ENCODE results near the gene TP63. TPM values are rescaled to one million over a fixed set of nuclear protein-coding genes. Genes with fewer than 3 reads are reported as not detected.

The TP63 gene
- total and polyA plus RNA-seq, 2 donors (not counting 3 experiments of a cell fraction or from before 2014, with no cell fraction given): not detected

GRCh38 chr3:189900578-189900977 lies 269.4 kb downstream of the TP63 start:
- H3K27me3 ChIP-seq (ENCODE audit: control insufficient read depth in 2 of 2, insufficient read depth in 2 of 2, low read length in 2 of 2): no peaks in the 10 kb centered on the region
- H3K4me1 ChIP-seq (ENCODE audit: control insufficient read depth, extremely low read depth, insufficient read depth, low read length): peaks cover 12% of the 10 kb centered on the region
- H3K9me1 ChIP-seq (replicated peaks; ENCODE audit: control insufficient read depth, extremely low read depth, insufficient read depth, low read length): no peaks in the 10 kb centered on the region
- ChIA-PET POLR2A (no interaction called here), CTCF (no interaction called here)
- no peak overlapping the region for H2AFZ ChIP-seq (ENCODE audit: low read depth, low read length)
- dilution Hi-C loops (cut with MboI; ENCODE audit: extremely low pct_ligation_motif_present, low sequenced_read_pairs): no loop called here
- no peaks in the 10 kb centered on the region for H3K9me3 ChIP-seq (replicated peaks; ENCODE audit: control insufficient read depth, insufficient read depth, low read length)
- BruUV-seq (replicated peaks): no TSS peak
- H3K79me2 ChIP-seq (ENCODE audit: control insufficient read depth, insufficient read depth, low read length): no peaks in the 10 kb centered on the region
- FAIRE-seq (no peak), DNase-seq (ENCODE audit: low read depth, low spot score) (no peak)
- no peaks in the 10 kb centered on the region for H4K20me1 ChIP-seq (replicated peaks; ENCODE audit: control insufficient read depth, extremely low read depth, insufficient read depth, low read length)
- no peak overlapping the region for H3K9ac ChIP-seq (replicated peaks; ENCODE audit: extremely low read depth, insufficient read depth, low read length)
- TF ChIP-seq POLR2AphosphoS5 (IDR thresholded peaks at IDR 0.05; ENCODE audit: insufficient read depth, low read depth, low read length): no peak
- TF ChIP-seq POLR2A (IDR thresholded peaks at IDR 0.05; ENCODE audit: low read depth, low read length): no peak
- no peak for TF ChIP-seq EZH2 (IDR thresholded peaks at IDR 0.05; ENCODE audit: borderline replicate concordance, low read depth, low read length, severe bottlenecking)
- no peaks in the 10 kb centered on the region for H3K36me3 ChIP-seq (ENCODE audit: control insufficient read depth in 2 of 2, extremely low read depth in 1 of 2, insufficient read depth in 2 of 2, low read length in 2 of 2)
- no peak overlapping the region for H3K4me2 ChIP-seq (ENCODE audit: insufficient read depth, low read length)
- intact Hi-C loops (cut with micrococcal nuclease): loop anchor here (10.0 kb wide), 1 partner anchor 664 kb away; no protein-coding TSS in a partner anchor
- H3K27ac ChIP-seq (ENCODE audit: insufficient read depth, low read depth, low read length): no peak overlapping the region
- H3K4me3 ChIP-seq (replicated peaks in 1 of 3; ENCODE audit: insufficient read depth in 1 of 3, low read depth in 1 of 3, low read length in 3 of 3): no peak overlapping the region

- Histone ChIP-seq H3K27me3 (ENCODE audit: control insufficient read depth in 2 of 2, insufficient read depth in 2 of 2, low read length in 2 of 2) (no peaks in the 10 kb centered on the region), H3K9ac (replicated peaks; ENCODE audit: extremely low read depth, insufficient read depth, low read length) (no peak overlapping the region), H2AFZ (ENCODE audit: low read depth, low read length) (no peak overlapping the region), H3K9me1 (replicated peaks; ENCODE audit: control insufficient read depth, extremely low read depth, insufficient read depth, low read length) (no peaks in the 10 kb centered on the region), H3K36me3 (ENCODE audit: control insufficient read depth in 2 of 2, extremely low read depth in 1 of 2, insufficient read depth in 2 of 2, low read length in 2 of 2) (no peaks in the 10 kb centered on the region), H3K4me1 (ENCODE audit: control insufficient read depth, extremely low read depth, insufficient read depth, low read length) (peaks cover 12% of the 10 kb centered on the region), H3K4me3 (replicated peaks in 1 of 3; ENCODE audit: insufficient read depth in 1 of 3, low read depth in 1 of 3, low read length in 3 of 3) (no peak overlapping the region), H4K20me1 (replicated peaks; ENCODE audit: control insufficient read depth, extremely low read depth, insufficient read depth, low read length) (no peaks in the 10 kb centered on the region), H3K79me2 (ENCODE audit: control insufficient read depth, insufficient read depth, low read length) (no peaks in the 10 kb centered on the region), H3K4me2 (ENCODE audit: insufficient read depth, low read length) (no peak overlapping the region), H3K9me3 (replicated peaks; ENCODE audit: control insufficient read depth, insufficient read depth, low read length) (no peaks in the 10 kb centered on the region), H3K27ac (ENCODE audit: insufficient read depth, low read depth, low read length) (no peak overlapping the region)
- intact Hi-C loops (cut with micrococcal nuclease): loop anchor here (10.0 kb wide), 1 partner anchor 663 kb away; no protein-coding TSS in a partner anchor
- BruUV-seq (replicated peaks): no TSS peak
- TF ChIP-seq CTCF (IDR thresholded peaks at IDR 0.05; ENCODE audit: extremely low read depth in 1 of 2, insufficient read depth in 1 of 2, low read depth in 1 of 2, low read length in 2 of 2): no peak
- no peak for TF ChIP-seq MAX (IDR thresholded peaks at IDR 0.05; ENCODE audit: insufficient read depth, insufficient read length)
- no peak for TF ChIP-seq FOS (IDR thresholded peaks at IDR 0.05; ENCODE audit: borderline replicate concordance, insufficient read depth, low read length)
- TF ChIP-seq GATA2 (IDR thresholded peaks at IDR 0.05; ENCODE audit: insufficient read depth, insufficient read length, low read depth, low read length): no peak
- TF ChIP-seq MYC (IDR thresholded peaks at IDR 0.05; ENCODE audit: low read depth, low read length): no peak
- TF ChIP-seq POLR2A (IDR thresholded peaks at IDR 0.05; ENCODE audit: low read depth, low read length): no peak
- no peak for TF ChIP-seq EZH2 (IDR thresholded peaks at IDR 0.05; ENCODE audit: borderline replicate concordance, low read depth, low read length, severe bottlenecking)
- TF ChIP-seq JUN (IDR thresholded peaks at IDR 0.05; ENCODE audit: borderline replicate concordance, insufficient read depth, insufficient read length, low read depth): no peak
- no peak for TF ChIP-seq POLR2AphosphoS5 (IDR thresholded peaks at IDR 0.05; ENCODE audit: insufficient read depth, low read depth, low read length)
- CTCF ChIA-PET: no interaction called here
- dilution Hi-C loops (cut with MboI; ENCODE audit: extremely low pct_ligation_motif_present, low sequenced_read_pairs): no loop called here
- DNase-seq (ENCODE audit: low read depth, low spot score) (no peak), FAIRE-seq (no peak)
- POLR2A ChIA-PET: no interaction called here
Measured at GRCh38 chr3:189901481-189901880, 270.3 kb downstream of the TP63 start.

Data from endothelial cell of umbilical vein (primary cell).